GM08714 (cell line): ENCODE data around the gene MMP27.
"Not testable (repeated sequence)": the region's sequence is repeated elsewhere in the genome, so short reads cannot be mapped to it uniquely, and the experiment has no call there.

Experiments
- H3K4me3 ChIP-seq: fragments of 200-500 bp; sonication (Bioruptor generic); 2 replicates; pipeline ENCODE4 v1.5.1; 2014; ENCODE audit warnings: mild to moderate bottlenecking, low read length, inconsistent platforms
- ZNF274 ChIP-seq: IDR thresholded peaks from 2 replicates; pipeline ENCODE4 v1.6.1; 2012; ENCODE audit warnings: mild to moderate bottlenecking, low read depth, low read length

Gene MMP27, protein sequence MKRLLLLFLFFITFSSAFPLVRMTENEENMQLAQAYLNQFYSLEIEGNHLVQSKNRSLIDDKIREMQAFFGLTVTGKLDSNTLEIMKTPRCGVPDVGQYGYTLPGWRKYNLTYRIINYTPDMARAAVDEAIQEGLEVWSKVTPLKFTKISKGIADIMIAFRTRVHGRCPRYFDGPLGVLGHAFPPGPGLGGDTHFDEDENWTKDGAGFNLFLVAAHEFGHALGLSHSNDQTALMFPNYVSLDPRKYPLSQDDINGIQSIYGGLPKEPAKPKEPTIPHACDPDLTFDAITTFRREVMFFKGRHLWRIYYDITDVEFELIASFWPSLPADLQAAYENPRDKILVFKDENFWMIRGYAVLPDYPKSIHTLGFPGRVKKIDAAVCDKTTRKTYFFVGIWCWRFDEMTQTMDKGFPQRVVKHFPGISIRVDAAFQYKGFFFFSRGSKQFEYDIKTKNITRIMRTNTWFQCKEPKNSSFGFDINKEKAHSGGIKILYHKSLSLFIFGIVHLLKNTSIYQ

DNA sequence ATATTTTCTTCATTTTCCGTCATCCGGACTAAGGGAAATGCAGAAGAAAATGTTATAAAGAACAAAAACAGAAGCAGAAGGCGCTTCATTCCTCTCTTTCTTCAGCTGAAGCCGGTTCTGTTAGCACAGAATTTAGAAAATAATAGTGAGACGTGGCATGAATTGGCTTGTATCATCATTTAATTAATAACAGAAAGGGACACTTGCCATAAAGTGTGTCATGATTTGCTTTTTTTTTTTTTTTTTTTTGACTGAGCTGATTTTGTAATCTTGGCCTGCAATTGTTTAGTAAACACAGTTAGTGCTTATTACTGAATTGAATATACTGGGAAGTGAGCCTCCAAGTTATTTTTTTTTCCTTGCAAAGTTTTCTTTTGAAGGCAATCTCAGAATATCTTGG is at the start of gene MMP27:
Gene MMP27 (minus strand): TSS at position 144 of the 400 bp plus-strand sequence. CDS start 55 bp downstream, at position 89.
- no peak for TF ChIP-seq ZNF274
- H3K4me3 ChIP-seq, result no peak within 1 kb of the TSS

GRCh38 chr11:102753267-102753666 is 47.7 kb upstream of the MMP27 start:
- TF ChIP-seq ZNF274, result no peak
- H3K4me3 ChIP-seq, result no peak overlapping the region

DNA sequence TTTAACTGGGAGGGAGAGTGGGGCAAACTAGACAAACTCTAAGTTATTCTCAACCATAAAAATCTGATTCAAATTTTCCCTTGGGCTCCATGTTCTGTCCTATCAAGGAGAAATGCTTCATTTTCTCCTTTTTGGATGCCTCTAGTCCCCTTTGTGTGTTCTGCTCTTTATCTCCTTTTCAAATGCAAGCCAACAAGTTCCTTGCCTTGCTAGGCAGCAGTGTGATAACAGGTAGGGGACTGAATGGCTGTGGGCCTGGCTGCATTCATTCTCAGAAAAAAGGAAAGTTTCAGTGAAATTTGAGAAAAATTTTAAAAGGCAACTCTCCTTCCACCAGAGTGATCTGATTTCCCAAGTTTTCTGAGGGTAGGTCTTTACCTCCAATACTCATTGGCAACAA is 46.1 kb upstream of the MMP27 start:
- H3K4me3 ChIP-seq, result no peak overlapping the region
- TF ChIP-seq ZNF274, result no peak

DNA sequence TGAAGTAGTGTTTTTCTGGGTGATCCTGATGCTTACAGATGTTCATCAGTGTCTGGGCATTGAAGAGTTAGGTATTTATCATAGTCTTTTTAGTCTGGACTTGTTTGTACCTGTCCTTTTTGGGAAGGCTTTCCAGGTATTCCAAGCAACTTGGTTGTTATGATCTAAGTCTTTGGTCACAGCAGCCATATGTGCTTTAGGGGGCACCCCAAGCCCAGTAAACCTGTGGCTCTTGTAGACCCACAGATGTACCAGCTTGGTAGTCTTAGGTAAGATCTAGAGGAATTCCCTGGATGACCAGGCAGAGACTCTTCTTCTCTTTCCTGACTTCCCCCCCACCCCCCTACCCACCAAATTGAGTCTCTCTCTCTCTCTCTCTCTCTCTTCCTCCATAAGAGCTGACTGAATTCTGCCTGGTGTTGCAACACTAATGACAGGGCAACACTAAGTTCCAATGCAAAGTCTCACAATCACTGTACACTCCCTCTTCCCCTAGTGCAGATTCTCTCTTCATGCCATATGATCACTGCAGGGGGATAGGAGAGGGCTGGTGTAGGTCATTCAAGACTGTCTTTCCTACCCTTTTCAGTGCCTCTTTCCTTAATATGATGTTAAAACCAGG is 43.6 kb upstream of the MMP27 start:
- no peak overlapping the region for H3K4me3 ChIP-seq
- TF ChIP-seq ZNF274, result no peak

GRCh38 chr11:102746746-102747578 is 41.4 kb upstream of the MMP27 start:
- H3K4me3 ChIP-seq, result not testable (repeated sequence)

DNA sequence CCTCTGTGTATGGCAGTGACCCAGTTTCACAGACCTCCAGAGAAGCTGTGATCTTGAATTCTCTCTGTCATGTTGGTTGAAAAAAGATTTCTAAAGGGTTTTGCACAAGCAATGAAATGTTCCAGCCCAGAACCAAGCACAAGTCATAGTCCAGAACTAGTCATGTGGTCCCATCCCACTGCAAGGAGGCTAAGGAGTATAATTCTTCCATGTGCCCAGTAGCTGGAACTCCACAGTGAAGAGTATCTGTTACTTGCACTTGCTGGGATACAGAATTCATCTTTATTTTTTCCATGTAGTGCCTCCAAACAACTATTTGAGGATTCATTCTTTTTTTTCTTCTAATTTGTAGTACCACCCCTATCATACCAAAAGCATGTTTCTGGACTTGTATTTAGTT is 29.1 kb upstream of the MMP27 start:
- TF ChIP-seq ZNF274, result no peak
- H3K4me3 ChIP-seq, result no peak overlapping the region

DNA sequence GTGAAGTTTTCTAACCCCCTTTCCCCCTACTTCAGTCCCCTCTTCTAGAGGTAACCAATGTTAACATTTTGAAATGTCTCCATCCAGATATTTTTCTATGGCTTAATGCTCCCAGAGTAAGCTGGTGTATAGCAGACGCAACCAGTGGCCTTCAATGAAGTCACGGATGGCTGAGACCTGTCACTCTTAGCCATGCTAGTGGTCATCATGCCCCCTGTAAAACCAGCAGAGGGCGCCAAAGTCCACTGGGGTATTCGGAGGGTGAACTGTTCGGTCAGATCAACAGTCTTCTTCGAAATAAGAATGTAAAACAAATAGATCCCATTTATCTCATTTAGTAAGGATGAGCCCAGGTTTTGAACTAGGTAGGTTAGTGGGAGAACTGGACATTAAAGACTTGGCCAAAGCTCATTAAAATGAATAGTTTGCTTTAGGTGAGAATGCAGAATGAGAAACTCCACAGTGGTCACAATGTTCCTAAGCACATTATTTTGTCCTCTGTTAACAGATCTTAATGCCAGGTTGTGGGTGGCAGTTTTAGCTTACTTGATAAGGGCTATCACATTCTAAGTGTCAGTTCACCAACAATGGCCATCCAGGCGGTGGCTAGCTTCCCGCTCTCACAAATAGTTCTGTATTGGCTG is 27.8 kb upstream of the MMP27 start:
- H3K4me3 ChIP-seq, result no peak overlapping the region
- no peak for TF ChIP-seq ZNF274

DNA sequence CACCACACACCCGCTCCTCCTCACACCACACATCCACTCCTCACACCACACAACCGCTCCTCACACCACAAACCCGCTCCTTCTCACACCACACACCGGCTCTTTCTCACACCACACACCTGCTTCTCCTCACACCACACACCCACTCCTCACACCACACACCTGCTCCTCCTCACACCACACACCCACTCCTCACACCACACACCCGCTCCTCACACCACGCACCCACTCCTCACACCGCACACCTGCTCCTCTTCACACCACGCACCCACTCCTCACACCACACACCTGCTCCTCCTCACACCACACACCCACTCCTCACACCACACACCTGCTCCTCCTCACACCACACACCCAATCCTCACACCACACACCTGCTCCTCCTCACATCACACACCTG is 25.4 kb upstream of the MMP27 start:
- H3K4me3 ChIP-seq, result not testable (repeated sequence)

- H3K4me3 ChIP-seq, result no peak overlapping the region
- no peak for TF ChIP-seq ZNF274
Observed at GRCh38 chr11:102729849-102730815, 24.6 kb upstream of the MMP27 start.

DNA sequence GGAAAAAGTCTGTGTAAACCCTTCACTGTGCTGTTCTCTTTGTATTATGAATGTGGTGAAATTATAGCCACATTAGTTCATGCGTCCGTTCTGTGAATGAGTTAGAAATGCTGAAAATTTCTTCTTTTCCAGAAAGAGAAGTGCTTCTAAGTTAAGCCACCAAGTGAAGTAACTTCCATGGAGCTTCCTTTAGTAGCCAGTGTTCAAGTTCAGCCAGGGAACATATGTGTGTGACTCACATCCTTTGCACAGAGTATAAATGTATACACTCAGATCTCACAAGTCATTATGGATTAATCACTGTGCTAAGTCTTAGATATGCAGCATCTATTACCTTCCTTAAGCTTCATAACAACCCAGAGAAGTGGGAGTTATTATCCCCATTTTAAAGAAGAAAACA is 22.3 kb upstream of the MMP27 start:
- no peak overlapping the region for H3K4me3 ChIP-seq
- TF ChIP-seq ZNF274, result no peak

DNA sequence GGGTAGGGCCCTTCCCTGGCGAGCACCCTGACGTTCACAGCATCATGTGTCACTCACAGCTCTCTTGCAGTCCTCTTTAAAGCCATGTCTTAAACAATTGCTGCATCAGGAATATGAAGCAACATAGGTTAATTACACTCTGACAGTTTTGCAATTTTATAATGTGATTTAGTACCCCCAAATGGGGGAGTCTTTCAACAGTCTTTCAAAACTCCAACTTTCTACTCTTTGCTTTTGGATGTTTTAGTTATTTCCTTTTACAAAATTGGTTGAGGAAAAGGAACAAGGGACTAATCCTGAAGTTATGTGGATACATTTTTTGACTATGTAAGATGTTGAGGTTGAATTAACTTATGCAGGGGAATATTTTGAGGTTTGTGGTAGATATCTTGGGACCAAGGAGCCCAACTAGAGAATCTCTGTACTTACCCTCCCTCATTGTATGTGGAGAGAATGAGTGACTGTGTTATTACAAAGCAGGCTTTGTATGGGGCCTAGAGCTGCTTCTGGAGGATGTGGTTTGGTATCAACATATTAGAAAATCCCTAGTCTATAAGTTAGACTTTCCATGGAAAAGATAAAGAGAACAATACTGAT is 19.4 kb upstream of the MMP27 start, which contains the start of gene MMP8:
Gene MMP8 (minus strand): TSS at position 51 of the 597 bp plus-strand sequence. CDS start 99 bp downstream, outside the sequence.
- TF ChIP-seq ZNF274, result no peak
- no peak within 1 kb of the TSS for H3K4me3 ChIP-seq

DNA sequence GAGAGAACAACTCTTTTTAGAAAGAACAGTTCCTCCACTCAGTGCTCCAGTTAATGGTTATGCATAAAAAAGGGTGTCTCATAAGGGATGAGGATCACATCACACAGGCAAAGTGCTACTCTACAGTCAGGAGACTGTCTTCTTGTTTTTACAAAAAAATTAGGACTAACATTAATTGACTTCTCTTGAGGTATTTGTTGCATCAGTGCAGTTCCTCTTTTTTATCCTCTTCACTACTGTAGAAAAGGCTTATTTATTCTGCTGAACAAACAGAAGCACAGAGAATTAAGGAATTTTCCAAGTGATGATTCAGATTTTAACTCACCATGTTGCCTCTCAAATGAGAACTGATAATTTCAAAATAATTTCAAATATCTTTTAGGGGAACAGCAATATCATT is 17.3 kb upstream of the MMP27 start:
- TF ChIP-seq ZNF274, result no peak

More for the DNA sequence above, 17.3 kb upstream of the MMP27 start:
- no peak overlapping the region for H3K4me3 ChIP-seq
